GM18511 (cell line): ENCODE results near the gene UNC13D.

Experiments
- ATAC-seq: cut with Tn5 transposase; IDR thresholded peaks from one replicate; pipeline ENCODE4 v1.9.1; 2021; ENCODE audit warnings: mild to moderate bottlenecking, moderate library complexity; ENCODE audit not compliant: unreplicated experiment

UNC13D gene

DNA sequence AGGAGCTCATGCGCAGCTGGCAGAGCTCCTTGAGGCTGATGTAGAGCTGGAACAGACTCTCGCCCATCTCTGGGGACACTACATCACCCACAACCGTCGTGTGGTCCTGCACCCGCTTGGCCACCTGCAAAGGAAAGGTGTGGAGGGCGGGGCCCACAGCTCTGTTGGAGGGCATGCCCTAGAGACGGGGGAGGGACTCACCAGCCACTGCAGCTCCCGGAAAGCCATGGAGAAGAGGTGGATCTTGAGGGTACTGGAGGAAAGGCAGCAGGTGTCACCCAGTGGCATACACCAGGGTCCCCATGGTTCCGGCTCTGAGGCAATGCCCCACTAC lies 8.6 kb downstream of the UNC13D start:
- no peak for ATAC-seq

GRCh38 chr17:75834928-75835653 lies 9.1 kb downstream of the UNC13D start:
- no peak for ATAC-seq

DNA sequence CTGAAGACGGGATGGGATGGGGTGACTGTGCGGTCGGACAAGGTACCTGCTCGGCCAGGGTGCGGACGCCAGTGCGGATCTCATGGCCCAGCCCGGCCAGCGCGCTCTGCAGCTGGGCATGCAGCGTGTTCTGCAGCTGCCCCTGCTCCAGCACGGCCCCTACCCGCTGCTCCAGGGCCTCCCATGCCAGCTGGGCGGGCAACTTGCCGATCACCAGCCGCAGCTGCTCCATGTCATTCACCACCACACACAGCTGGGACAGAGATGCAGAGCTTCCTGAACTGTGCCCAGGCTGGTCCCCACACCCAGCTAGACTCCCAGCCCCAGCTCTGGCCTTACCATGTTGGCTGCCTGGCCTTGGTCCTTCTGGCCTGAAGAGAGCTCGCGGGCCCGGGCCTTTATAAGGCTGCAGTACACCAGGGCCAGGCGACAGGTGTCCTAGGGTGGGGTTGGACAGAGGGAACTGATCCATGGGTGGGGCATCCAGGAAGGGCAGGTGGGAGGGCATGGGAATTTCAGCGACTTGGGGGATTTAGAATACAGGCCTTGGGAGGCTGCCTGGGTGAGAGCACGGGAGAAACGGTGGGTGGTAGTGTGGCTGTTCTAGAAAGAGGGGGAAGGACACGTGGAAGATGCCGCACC lies 9.8 kb downstream of the UNC13D start:
- no peak for ATAC-seq

GRCh38 chr17:75832652-75833400 lies 11.4 kb downstream of the UNC13D start:
- ATAC-seq = no peak

DNA sequence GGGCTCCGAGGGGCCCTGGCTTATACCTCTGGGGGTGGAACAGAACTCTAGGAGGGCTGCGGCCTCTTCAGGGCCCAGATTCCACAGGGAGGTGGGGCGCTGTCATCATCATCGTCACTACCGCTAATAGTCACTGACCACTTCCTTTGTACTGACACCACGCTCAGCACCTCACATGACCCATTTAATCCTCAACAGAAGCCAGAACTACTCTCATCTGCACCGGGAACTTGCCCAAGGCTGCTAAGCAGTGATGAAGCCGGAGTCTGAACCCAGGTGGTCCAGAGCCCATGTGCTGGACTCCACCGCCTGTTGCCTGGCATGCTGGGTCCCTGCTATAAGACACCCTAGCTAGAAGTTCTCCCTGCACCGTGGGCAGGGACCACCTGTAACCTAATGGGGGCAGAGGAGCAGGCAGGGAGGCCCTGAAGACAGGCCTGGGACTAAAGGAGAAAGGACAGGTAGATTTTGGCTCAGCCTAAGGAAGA lies 12.0 kb downstream of the UNC13D start:
- ATAC-seq = no peak

DNA sequence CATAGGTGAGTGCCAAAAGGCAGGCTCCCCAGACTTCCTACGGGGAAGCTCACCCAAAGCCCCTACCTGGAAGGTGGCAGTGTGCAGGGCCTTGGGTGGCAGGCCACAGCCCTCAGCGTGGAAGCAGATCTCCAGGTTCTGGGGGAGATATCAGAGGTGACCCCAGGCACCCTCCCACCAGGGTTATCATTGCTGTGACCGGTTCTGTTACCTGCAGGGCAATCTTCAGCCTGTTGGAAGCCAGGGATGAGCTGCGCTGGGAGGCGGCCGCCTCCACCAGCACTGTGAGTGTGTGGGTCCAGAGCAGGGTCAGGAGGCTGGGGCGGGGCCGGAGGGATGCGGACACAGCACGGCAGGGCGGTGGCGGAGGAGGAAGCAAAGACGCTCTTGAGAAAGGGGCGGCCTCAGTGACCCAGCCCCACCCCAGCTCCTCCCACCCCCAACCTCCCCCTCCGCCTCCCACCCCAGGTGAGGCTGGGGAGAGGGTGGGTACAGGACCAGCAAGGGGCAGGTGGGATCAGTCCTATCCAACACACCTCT lies 13.1 kb downstream of the UNC13D start:
- no peak for ATAC-seq

GRCh38 chr17:75830164-75831031 lies 13.8 kb downstream of the UNC13D start:
- ATAC-seq = no peak

GRCh38 chr17:75829747-75830146 lies 14.5 kb downstream of the UNC13D start:
- ATAC-seq = no peak

GRCh38 chr17:75828741-75829140 lies 15.5 kb downstream of the UNC13D start:
- ATAC-seq = no peak

GRCh38 chr17:75828076-75828400 lies 16.2 kb downstream of the UNC13D start:
- no peak for ATAC-seq

- ATAC-seq = peak; percentile 79
Measured at GRCh38 chr17:75827308-75828075, 16.7 kb downstream of the UNC13D start.

DNA sequence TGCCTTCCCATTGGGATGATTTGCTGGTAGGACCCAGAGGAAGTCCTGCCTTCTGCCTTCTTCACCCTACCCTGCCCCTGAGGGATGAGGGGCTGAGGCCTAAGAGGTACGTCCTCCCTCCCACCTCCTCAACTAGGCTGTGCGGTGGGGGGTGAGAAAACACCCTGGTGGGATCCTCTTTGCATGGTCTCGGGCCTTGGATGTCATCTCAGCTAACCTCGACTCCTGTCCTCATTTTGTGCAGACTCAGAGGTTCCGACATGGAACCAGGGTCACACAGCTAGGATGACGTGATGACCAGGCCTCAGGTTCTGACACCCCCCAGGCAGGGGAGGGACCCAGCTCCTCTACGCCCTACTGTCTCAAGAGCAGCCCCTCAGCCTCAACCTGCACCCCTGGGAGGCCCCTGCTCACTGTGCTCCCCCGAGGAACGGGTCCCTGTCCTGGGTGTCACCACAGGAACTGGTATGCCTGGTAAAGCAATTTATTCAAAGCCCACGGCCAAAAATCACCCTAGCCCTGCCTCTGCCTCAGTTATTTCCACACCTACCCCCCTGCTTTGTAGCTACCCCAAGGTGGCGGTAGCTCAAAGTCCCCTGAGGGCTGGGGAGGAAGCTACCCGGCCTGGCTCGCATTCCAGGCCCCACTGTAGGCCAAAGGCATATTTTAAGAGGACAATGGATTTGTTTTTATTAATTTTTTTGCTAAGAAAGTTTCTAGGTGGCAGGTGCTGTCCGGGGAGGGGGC lies 17.5 kb downstream of the UNC13D start:
- no peak for ATAC-seq

GRCh38 chr17:75825748-75826370 lies 18.3 kb downstream of the UNC13D start:
- ATAC-seq = no peak

GRCh38 chr17:75825149-75825552 lies 19.1 kb downstream of the UNC13D start:
- ATAC-seq = no peak

GRCh38 chr17:75824666-75825065 lies 19.5 kb downstream of the UNC13D start:
- ATAC-seq = no peak

- ATAC-seq = no peak
Measured at GRCh38 chr17:75824050-75824552, 20.1 kb downstream of the UNC13D start.

- ATAC-seq = no peak
Measured at GRCh38 chr17:75823257-75824041, 20.8 kb downstream of the UNC13D start.

GRCh38 chr17:75822800-75823166 lies 21.4 kb downstream of the UNC13D start:
- no peak for ATAC-seq
